B cell (primary cell): ENCODE data around the gene SMKR1.

Source experiments
- CTCF ChIP-seq: fragments of 200-600 bp; IDR thresholded peaks from one replicate; pipeline ENCODE4 v1.8.0; 2022; ENCODE audit warnings: antibody characterized with exemption, mild to moderate bottlenecking
- EZH2 ChIP-seq: IDR thresholded peaks from 2 replicates; pipeline ENCODE4 v1.6.1; 2012; ENCODE audit warnings: borderline replicate concordance, low read depth, mild to moderate bottlenecking, moderate library complexity, low read length; ENCODE audit not compliant: insufficient read depth, poor library complexity, severe bottlenecking

GRCh38 chr7:129493555-129493954, 8.8 kb upstream of the SMKR1 start:
- TF ChIP-seq EZH2 = no peak
- no peak for TF ChIP-seq CTCF
